Stimulated activated CD8-positive, alpha-beta memory T cell treated with anti-CD3 and anti-CD28 coated beads, Interleukin-4, amount 100 ng/mL, for 24 hours (primary cell): ENCODE measurements around the gene ERBB4.
"Not testable (repeated sequence)": the region's sequence is repeated elsewhere in the genome, so short reads cannot be mapped to it uniquely, and the experiment has no call there.

Experiments
- DNase-seq: peaks from one replicate; pipeline ENCODE4 v3.0.0-alpha.2; 2020; ENCODE audit warnings: low read depth

Gene ERBB4

GRCh38 chr2:212223696-212224095 lies 314.9 kb downstream of the ERBB4 start:
- DNase-seq, result no peak

GRCh38 chr2:212213191-212213590 lies 325.4 kb downstream of the ERBB4 start:
- no peak for DNase-seq

GRCh38 chr2:212208467-212208866 lies 330.1 kb downstream of the ERBB4 start:
- no peak for DNase-seq

- no peak for DNase-seq
Observed at GRCh38 chr2:212197776-212198175, 340.8 kb downstream of the ERBB4 start.

- DNase-seq, result no peak
Observed at GRCh38 chr2:212195626-212196025, 343.0 kb downstream of the ERBB4 start.

GRCh38 chr2:212194396-212194795 lies 344.2 kb downstream of the ERBB4 start:
- no peak for DNase-seq

GRCh38 chr2:212193803-212194202 lies 344.8 kb downstream of the ERBB4 start:
- DNase-seq, result no peak

- no peak for DNase-seq
Observed at GRCh38 chr2:212193056-212193455, 345.5 kb downstream of the ERBB4 start.

- not testable (repeated sequence) for DNase-seq
Observed at GRCh38 chr2:212191438-212191837, 347.2 kb downstream of the ERBB4 start.

GRCh38 chr2:212186166-212186565 lies 352.4 kb downstream of the ERBB4 start:
- no peak for DNase-seq

GRCh38 chr2:212181646-212182045 lies 357.0 kb downstream of the ERBB4 start:
- no peak for DNase-seq

GRCh38 chr2:212180408-212181083 lies 358.1 kb downstream of the ERBB4 start:
- no peak for DNase-seq

- no peak for DNase-seq
Observed at GRCh38 chr2:212177724-212178123, 360.9 kb downstream of the ERBB4 start.

- DNase-seq, result no peak
Observed at GRCh38 chr2:212176151-212176550, 362.5 kb downstream of the ERBB4 start.

- DNase-seq, result no peak
Observed at GRCh38 chr2:212173756-212174510, 364.7 kb downstream of the ERBB4 start.

GRCh38 chr2:212173331-212173730 lies 365.3 kb downstream of the ERBB4 start:
- no peak for DNase-seq

- no peak for DNase-seq
Observed at GRCh38 chr2:212170382-212170781, 368.2 kb downstream of the ERBB4 start.

GRCh38 chr2:212158081-212158480 lies 380.5 kb downstream of the ERBB4 start:
- no peak for DNase-seq

- DNase-seq, result no peak
Observed at GRCh38 chr2:212157012-212157411, 381.6 kb downstream of the ERBB4 start.

GRCh38 chr2:212156088-212156487 lies 382.5 kb downstream of the ERBB4 start:
- DNase-seq, result no peak

GRCh38 chr2:212154477-212154878 lies 384.1 kb downstream of the ERBB4 start:
- DNase-seq, result no peak

- no peak for DNase-seq
Observed at GRCh38 chr2:212153923-212154322, 384.7 kb downstream of the ERBB4 start.

GRCh38 chr2:212147921-212148513 lies 390.6 kb downstream of the ERBB4 start:
- no peak for DNase-seq
